DMS 273 (cell line): Measurements from ENCODE around the gene ACAD11.
A peak's percentile ranks its signal among the peaks of the same experiment; 100 is the strongest.
"Not testable (repeated sequence)": the region's sequence is repeated elsewhere in the genome, so short reads cannot be mapped to it uniquely, and the experiment has no call there.

Source experiments
- DNase-seq: peaks from one replicate; lab custom pipeline; 2025; ENCODE audit not compliant: unreplicated experiment; lab: John Stamatoyannopoulos, UW

The ACAD11 gene

DNA sequence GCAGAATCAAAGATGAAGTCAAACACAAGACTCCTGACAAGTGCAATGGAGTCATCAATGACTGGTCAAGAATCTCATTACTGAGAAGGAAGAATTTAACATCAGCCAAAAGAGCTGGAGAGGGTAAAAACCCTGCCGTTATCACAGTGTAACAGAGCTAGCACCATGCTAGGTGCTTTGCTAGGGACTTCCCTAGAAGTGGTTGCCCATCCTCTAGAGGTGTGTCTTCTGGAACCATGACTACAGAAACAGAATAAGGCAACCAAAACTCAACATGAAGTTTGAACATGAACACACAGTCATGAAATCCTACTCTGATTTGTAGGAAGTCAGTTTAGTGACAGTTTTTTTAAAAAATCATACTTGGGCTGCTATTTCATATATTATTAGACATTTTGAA is 9.5 kb downstream of the ACAD11 start:
- DNase-seq = no peak

DNA sequence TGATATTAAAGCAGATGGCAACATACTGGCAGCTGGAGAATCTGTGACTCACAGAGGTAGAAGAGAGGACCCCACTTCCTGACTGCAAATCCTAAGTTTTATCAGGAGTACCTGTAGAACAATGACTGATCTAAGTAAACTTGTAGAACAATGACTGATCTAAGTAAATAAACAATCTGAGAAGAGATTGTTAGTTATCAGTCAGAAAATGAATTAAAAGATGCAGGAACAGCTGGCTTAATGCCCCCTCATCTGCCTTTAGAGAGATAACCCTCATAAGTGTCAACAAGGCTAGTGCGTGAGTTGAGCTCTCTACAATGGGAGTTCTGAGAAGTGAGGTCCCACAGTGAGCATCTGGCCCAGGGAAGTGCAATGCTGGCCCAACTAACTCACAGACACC is 14.6 kb downstream of the ACAD11 start:
- DNase-seq = peak; percentile 34

DNA sequence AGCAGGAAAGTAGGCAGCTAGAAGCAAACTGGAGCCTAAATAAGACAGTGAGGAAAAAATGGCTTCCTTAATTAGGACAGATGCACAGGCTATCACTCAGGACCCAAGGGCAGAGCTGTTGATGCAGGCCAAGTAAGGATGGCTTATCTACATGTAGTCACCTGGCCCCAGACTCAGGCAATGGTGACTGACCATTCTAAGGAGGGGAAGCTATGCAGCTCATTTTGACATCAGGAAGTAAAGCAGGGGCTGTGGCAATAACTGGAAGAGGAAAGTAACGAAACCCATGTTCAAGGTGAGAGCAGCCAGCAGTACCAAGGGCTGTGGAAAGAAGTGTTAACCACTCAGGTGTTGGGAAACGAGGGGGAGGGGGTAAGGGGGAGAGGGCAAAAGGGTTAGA is 16.2 kb downstream of the ACAD11 start:
- DNase-seq = no peak

DNA sequence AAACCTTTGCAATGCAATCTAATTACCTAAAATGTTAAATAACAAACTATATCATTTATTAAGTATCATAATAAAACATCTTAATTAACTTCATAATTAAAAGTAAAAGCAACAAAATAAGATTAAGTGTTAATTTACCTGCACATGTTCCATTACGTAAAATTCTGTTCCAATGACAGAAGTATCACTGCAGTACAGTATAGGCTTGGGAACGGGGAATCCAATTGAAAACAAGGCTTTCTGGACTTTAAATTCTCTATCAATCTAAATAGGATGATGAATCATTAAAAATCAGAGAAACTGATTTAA is 17.1 kb downstream of the ACAD11 start:
- no peak for DNase-seq

DNA sequence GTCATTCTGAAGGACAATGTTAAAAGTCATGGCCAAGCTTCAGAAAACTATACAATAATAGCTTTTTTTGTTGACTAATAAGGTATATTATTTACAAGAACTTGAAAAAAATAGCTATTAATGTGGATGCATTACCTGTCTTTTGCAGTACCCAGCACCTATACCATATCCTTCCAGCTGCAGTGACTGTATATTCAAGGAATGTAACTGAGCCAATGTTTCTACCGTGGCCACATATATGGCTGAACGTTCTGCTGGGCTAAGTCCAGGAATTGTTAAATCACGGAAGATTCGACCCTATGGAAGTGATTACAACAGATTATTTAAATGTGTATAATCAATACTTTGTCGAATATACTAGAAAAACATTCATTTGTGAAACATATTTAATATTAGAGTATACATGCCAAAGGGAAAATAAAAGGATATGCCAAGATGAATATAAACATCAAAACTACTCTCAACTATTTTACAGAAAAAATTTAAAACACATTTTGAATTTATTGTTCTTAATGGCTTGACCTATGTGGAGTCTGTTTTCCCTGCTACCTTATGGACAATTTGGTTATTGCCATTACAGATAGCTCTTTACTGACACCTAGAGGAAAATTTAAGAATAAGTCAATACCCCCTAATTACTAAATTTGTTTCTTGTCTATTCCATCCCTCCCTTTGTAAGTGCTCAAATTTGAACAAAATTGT is 17.6 kb downstream of the ACAD11 start:
- DNase-seq = peak; percentile 75

DNA sequence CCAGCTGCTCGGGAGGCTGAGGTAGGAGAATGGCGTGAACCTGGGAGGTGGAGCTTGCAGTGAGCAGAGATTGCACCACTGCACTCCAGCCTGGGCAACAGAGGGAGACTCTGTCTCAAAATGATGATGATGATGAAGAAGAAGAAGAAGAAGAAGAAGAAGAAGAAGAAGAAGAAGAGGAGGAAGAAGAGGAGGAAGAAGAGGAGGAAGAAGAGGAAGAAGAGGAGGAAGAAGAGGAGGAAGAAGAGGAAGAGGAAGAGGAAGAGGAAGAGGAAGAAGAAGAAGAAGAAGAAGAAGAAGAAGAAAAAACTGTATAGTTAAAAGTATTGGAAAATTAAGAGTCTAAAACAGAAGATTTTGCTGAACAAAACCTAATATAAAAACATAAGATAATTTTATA is 18.2 kb downstream of the ACAD11 start:
- not testable (repeated sequence) for DNase-seq

DNA sequence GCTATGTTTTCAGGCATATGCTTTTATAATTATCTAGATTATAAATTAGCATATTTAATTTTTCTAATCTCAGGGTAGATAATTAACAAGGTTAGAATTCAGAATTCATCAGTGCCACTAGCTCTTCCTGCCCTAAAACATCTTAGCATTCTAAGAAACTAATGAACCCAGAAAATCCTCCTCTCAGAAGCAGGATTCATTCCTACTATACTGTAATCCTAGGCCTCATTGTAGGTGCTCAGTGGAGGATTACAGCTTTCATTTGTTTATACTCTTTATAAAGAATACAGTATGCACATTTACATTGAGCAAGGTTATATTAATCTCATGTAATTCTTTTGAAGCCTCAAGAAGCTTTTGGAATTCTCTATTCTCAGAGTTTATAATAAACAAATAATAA is 20.9 kb downstream of the ACAD11 start:
- no peak for DNase-seq

DNA sequence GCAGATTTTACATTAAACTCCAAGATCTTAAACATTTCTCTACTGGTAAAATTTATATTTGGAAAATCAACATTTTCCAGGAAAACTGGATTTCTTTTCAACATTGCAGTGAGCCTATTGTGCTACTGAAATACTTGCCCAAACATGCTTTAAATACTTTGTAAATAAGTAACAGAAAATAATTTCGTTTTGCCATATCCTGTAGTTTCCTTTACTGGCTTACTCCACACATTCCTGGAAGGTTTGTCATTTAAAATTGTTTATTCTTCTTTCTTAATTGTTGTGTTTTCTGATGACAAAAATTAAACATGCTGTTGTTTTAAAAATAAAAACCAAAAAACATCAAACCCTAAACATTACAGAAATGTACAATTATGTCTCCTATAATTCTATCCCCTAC is 22.0 kb downstream of the ACAD11 start:
- DNase-seq = no peak

DNA sequence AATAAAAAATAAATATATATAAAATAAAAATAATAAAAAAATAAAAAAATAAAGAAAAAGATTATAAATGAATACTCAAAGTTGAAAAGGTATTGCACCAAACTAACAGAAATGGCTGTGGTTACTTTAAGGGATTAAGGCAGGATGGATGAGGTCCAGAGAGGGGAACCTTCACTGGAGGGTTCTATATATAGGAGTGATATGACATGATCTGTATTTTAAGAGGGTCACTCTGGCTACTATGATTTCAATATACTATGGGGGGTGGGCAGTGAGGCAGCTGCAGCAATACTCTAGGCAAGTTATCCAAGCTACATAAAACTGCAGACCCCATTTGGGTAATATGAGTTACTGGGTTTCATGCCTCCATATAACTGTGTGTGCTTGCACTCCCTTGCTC is 24.6 kb downstream of the ACAD11 start:
- DNase-seq = no peak

DNA sequence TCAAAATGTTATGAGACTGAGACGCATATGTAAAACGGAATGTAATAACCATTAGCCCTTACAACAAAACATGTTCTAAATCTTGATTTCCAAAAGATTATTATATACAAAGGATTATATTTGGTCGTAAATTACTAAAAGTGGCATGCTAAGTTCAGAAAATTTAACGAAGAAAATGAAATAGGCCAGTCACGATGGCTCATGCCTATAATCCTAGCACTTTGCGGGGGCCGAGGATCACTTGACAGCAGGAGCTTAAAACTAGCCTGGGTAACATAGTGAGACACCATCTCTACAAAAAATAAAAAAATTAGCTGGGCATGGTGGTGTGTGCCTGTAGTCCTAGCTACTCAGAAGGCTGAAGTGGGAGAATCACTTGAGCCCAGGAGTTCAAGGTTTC is 29.0 kb downstream of the ACAD11 start:
- DNase-seq = no peak

DNA sequence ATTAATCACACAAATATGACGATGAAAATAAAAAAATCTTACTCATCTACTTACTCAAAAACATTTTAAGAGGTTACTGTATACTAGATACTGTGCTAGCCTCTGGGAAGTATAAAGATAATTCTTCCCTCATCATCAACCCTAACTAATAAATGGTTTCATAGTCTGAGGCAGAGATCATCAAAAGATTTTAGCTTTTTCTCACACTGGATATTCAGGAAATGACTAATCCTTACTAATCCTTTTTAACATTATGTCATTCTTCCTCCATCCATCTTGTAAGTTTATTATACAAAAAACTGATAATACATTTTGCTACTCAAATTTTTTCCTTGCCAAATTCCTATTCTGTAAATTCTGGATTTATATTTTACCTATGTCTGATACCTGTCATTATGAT is 29.7 kb downstream of the ACAD11 start:
- no peak for DNase-seq

DNA sequence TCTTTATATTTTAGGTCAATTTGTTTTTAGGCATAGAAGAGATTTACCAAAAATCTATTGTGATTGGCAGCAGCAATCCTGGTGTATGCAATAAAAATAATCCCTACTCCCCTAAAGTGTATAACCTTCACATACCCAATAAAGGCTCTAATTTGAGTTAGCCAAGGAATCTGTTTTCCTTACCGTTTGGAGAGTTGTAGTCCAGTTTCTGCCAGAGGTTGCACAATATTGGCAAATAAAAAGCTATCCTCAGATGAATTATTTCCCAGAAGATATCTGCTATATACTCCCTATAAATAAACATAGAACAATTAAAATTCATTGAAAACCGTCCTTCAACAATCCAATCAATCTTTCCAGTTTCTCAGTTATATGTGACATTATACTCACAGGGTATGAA is 31.5 kb downstream of the ACAD11 start:
- no peak for DNase-seq

DNA sequence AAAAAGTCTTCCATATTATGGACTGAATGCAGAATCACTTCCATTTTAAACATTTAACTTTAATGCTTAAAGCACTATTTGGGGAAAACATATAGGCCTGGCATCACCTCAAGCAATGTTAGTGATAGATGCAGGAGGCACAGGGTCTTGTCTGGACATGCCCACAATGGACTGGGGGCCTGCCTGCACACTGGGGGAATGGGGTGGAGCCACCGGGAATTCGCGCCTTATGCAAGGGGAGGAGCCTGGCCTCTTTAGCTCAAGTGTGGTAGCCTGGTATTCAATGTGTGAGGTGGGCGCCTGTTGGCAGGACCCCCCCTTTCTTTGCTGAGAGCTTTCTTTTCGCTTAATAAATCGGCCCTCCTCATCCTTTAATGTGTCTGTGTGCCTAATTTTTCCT is 32.7 kb downstream of the ACAD11 start:
- DNase-seq = no peak

DNA sequence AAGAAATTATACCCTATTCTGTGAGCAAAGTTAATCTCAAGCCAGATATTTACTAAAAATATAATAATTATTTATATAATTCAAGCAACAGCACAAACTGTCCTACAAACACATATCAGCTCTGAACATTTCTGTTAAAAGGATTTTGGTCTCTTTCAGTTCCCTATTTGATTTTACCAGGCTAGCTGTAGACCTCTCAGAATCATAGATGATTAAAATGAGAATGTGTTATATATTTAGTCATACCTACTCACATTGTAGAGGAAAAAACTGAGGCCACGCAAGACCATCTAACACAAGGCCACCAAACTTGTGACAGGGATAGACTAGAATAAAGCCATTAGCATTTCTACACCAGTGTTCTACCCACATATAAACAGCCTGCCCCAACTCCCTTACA is 34.0 kb downstream of the ACAD11 start:
- no peak for DNase-seq

DNA sequence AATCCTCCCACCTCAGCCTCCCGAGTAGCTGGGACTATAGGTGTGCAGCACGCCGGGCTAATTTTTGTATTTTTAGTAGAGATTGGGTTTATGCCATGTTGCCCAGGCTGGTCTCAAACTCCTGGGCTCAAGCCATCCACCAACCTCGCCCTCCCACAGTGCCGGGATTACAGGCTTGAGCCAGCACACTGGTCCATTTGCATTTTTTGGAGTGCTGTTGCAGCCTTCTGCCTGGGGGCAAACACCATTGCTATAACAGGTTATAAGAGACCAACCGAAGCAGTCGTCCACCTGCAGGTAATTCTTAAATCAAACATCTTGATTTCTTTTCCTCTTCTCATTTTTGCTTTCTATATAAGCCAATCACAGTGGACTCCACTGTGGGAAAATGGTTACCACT is 34.8 kb downstream of the ACAD11 start:
- DNase-seq = no peak

DNA sequence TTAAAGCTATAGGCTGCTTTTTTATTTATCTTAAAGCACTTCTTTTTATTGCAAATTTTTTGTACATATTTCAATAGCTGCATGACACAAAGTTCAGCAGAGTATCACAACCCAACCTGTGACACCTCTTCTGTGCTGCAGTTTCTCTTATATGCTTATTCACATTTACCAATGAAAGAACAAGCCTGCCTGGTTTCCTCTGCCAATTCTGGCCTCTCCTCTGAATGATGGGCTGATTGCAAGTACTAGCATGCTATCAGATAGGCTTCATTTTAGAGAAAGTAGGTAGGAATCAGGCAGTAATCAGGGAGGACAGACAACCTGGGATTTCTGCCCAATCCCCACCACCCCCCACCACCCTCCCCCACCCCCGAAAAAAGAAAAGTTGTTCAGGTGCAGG is 36.0 kb downstream of the ACAD11 start:
- DNase-seq = no peak

DNA sequence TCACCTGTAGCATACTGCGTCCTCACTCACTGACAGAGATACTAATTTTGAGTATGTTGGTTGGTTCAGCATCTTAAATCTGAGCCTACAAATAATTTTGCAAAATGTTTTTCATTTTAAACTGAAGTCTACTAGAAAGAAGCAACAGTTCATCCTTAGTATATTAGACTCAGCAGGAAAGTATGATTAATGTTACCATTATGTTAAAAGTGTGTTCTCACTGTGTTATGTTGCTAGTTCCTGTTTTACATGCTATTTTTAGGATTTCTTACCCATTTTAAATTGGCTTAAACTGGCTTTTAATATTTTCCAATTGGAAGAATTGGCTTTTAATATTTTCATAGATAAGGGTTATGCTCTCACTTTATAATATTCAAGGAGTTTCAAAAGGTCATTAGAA is 36.8 kb downstream of the ACAD11 start:
- no peak for DNase-seq

DNA sequence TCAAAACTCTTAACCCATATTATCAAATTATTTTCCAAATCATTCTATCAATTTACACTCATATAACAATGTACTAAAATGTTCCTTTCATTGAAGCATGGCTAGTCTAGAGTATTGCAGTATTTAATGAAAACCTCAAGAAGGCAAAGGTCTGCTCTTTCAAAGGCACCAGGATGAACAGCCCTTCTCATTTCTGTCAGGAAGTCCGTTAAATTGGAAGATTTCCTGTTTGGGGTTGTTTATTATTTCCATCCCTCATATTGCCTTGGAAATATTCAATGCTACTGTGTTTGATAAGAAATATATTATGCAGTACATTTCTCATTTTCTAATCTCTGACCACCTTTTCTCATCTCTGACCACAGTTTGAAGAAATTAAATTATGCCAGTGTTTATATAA is 37.5 kb downstream of the ACAD11 start:
- no peak for DNase-seq

DNA sequence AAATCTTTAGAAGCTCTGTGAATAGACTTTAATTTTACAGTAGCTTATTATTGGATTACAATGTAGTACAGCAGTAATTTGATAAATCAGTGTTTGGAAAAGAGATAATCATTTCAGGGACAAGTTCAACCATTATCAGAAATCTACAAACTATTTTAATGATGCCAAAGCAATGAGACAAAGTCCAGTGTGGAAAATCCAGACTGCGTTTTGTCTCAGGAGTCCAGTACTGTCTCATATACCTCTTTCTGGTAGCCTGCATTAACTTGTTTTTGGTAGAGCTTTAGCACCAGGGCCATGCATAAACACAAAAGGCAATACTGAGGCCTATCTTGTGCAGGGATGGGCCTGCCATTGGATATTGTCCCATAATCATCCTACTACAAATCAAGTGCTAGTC is 42.8 kb downstream of the ACAD11 start:
- no peak for DNase-seq

DNA sequence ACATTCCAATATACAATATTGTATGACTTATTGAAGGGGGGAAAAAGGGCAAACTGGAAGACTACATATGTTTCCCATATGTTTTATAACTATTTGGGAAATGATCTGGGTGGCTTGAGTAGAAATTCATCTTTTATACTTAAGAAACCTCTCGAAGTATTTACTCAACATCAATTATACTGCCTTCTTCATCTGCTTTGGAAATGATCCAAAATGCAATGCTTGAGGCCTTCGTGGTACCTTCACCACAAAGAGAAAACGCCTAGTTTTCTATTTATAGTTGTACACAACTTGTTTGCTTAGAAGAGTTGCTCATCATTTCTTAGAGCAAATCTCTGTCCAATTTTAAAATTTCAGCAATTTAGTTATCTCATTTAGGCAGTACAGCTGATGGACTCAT is 43.7 kb downstream of the ACAD11 start:
- DNase-seq = no peak

DNA sequence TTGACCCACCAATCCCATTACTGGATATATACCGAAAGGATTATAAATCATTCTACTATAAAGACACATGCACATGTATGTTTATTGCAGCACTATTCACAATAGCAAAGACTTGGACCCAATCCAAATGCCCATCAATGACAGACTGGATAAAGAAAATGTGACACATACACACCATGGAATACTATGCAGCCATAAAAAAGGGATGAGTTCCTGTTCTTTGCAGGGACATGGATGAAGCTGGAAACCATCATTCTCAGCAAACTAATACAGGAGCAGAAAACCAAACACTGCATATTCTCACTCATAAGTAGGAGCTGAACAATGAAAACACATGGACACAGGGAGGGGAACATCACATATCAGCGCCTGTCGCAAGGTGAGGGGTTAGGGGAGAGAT is 44.3 kb downstream of the ACAD11 start:
- DNase-seq = not testable (repeated sequence)

DNA sequence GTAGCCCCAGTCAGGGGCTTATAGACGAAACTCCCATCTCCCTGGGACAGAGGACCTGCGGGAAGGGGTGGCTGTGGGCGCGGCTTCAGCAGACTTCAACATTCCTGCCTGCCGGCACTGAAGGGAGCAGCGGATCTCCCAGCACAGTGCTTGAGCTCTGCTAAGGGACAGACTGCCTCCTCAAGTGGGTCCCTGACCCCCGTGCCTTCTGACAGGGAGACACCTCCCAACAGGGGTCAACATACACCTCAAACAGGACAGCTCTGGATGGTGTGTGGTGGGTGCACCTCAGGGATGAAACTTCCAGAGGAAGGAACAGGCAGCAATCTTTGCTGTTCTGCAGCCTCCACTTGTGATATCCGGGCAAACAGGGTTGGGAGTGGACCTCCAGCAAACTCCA is 53.0 kb downstream of the ACAD11 start:
- DNase-seq = not testable (repeated sequence)

DNA sequence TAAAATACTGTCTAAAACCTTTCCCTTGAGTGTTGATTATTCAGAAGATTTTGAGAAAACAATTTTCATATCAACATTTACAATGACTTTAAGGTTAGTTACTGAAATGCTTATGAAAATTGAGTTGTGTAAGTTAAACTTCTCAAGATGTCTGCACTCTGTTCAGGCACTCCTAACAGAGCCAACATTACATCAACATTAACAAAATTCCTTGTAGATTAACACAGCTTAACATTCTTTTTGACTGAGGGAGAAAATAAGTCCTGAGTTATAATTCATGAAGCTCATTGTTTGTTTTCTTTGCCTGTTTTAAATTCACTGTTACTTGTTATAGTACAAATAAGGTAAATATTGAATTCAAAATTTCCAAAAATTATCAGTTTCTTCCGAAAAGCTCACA is 53.5 kb downstream of the ACAD11 start:
- no peak for DNase-seq

DNA sequence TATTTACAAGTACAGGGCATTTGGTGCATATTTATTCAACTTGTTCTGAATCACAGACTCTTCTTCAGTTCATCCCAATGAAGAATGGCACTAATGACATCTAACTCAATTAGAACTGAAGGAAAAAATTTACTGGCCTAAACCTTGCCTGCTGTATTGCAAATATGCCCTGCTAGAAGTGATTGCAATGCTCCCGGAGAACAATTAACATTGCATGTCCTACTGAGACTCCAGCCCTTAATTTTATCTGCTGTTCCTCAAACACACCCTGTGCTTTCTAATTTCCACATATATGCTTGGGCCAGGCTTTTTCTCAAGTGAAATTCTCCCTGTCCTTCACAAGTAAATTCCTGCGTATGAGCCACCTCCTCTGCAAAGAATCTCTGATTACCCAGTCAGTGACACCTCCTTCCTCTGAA is 54.2 kb downstream of the ACAD11 start:
- DNase-seq = no peak
